Activated CD8-positive, alpha-beta T cell treated with anti-CD3 and anti-CD28 coated beads for 36 hours (primary cell): ENCODE measurements around the gene KIF5B. TPM values are rescaled to one million over a fixed set of nuclear protein-coding genes. Genes with fewer than 3 reads are reported as not detected.

ENCODE experiments used
- ATAC-seq: fragments of 200-7000 bp; cut with Tn5 transposase; one replicate; pipeline ENCODE4 v1.10.0; 2021; ENCODE audit warnings: mild to moderate bottlenecking, moderate library complexity
- CTCF ChIA-PET: fragments of 350-600 bp; sonication (Branson Sonifier 250); formaldehyde crosslinking; loops from one replicate; lab custom pipeline; 2021; ENCODE audit warnings: antibody characterized with exemption; lab: Charles Lee
- POLR2A ChIA-PET: fragments of 350-600 bp; sonication (Branson Sonifier 250); formaldehyde crosslinking; loops from one replicate; lab custom pipeline; 2021; ENCODE audit warnings: antibody characterized with exemption; lab: Charles Lee
- DNase-seq: peaks from one replicate; pipeline ENCODE4 v3.0.0-alpha.2; 2020
- H3K27ac Mint-ChIP-seq: one replicate; pipeline ENCODE4 v1.8.0; 2021; ENCODE audit warnings: mild to moderate bottlenecking, mixed read lengths
- H3K27me3 Mint-ChIP-seq: one replicate; pipeline ENCODE4 v1.8.0; 2021; ENCODE audit warnings: mixed read lengths
- H3K36me3 Mint-ChIP-seq: one replicate; pipeline ENCODE4 v1.8.0; 2021; ENCODE audit warnings: low read depth, mixed read lengths
- H3K4me1 Mint-ChIP-seq: one replicate; pipeline ENCODE4 v1.8.0; 2021; ENCODE audit warnings: low read depth, mixed read lengths
- H3K4me3 Mint-ChIP-seq: one replicate; pipeline ENCODE4 v1.8.0; 2021; ENCODE audit warnings: mild to moderate bottlenecking, moderate library complexity, mixed read lengths
- H3K9me3 Mint-ChIP-seq: one replicate; pipeline ENCODE4 v1.8.0; 2021; ENCODE audit warnings: mixed read lengths
- CTCF ChIP-seq: fragments of 200-600 bp; IDR thresholded peaks from one replicate; pipeline ENCODE4 v1.8.0; 2022; ENCODE audit warnings: antibody characterized with exemption, mild to moderate bottlenecking
- intact Hi-C: fragments of 100-400 bp; cut with micrococcal nuclease; formaldehyde crosslinking; loops from one replicate; pipeline ENCODE4 v1.10.0; 2022
- total RNA-seq, 2 experiments: library from RNA; stranded (reverse); gene quantifications; one replicate each; pipeline ENCODE4 v1.2.3, GENCODE V29; 2021

KIF5B gene
- total RNA-seq, 2 experiments from 2014 or later = 52.7 to 55.3 TPM

GRCh38 chr10:32028710-32029109 is 27.5 kb downstream of the KIF5B start:
- Mint-ChIP-seq H3K9me3 (no peaks in the 10 kb centered on the region), H3K36me3 (peaks cover 59% of the 10 kb centered on the region), H3K27ac (no peak overlapping the region), H3K4me1 (peaks cover 10% of the 10 kb centered on the region), H3K27me3 (no peaks in the 10 kb centered on the region), H3K4me3 (no peak overlapping the region)
- TF ChIP-seq CTCF = no peak
- intact Hi-C loops = no loop called here
- ChIA-PET POLR2A (no interaction called here), CTCF (interaction anchor here (1.0 to 1.7 kb wide), 3 partner anchors 14 to 23 kb away, joined by 3 to 6 read pairs (median 3); no protein-coding TSS in a partner anchor)
- ATAC-seq (no peak), DNase-seq (no peak)

- CTCF ChIA-PET = interaction anchor here (0.5 to 1.1 kb wide), 2 partner anchors 19 to 1394 kb away, joined by 3 read pairs; no protein-coding TSS in a partner anchor
- POLR2A ChIA-PET = interaction anchor here (0.7 kb wide), 1 partner anchor 14 kb away, joined by 3 read pairs; no protein-coding TSS in a partner anchor
- intact Hi-C loops = no loop called here
- Mint-ChIP-seq H3K27me3 (no peaks in the 10 kb centered on the region), H3K9me3 (no peaks in the 10 kb centered on the region), H3K4me3 (no peak overlapping the region), H3K36me3 (peaks cover 48% of the 10 kb centered on the region), H3K4me1 (peaks cover 6% of the 10 kb centered on the region), H3K27ac (peak overlapping the region; percentile 71)
- TF ChIP-seq CTCF = no peak
- DNase-seq = no peak
- no peak for ATAC-seq
These were observed 33.0 kb downstream of the KIF5B start for GRCh38 chr10:32023264-32023663.

GRCh38 chr10:32017044-32017443 is 39.2 kb downstream of the KIF5B start:
- Mint-ChIP-seq H3K27ac (no peak overlapping the region), H3K27me3 (no peaks in the 10 kb centered on the region), H3K4me1 (no peaks in the 10 kb centered on the region), H3K4me3 (no peak overlapping the region), H3K36me3 (peaks cover 42% of the 10 kb centered on the region), H3K9me3 (no peaks in the 10 kb centered on the region)
- intact Hi-C loops = no loop called here
- no peak for TF ChIP-seq CTCF
- ATAC-seq (no peak), DNase-seq (no peak)
- ChIA-PET POLR2A (no interaction called here), CTCF (interaction anchor here (2.1 kb wide), 1 partner anchor 155 kb away, joined by 7 read pairs; no protein-coding TSS in a partner anchor)

GRCh38 chr10:32015386-32015785 is 40.8 kb downstream of the KIF5B start:
- H3K27ac Mint-ChIP-seq = peak overlapping the region; percentile 53
- no peaks in the 10 kb centered on the region for H3K4me1 Mint-ChIP-seq
- DNase-seq (no peak), ATAC-seq (no peak)
- peaks cover 38% of the 10 kb centered on the region for H3K36me3 Mint-ChIP-seq
- H3K9me3 Mint-ChIP-seq = no peaks in the 10 kb centered on the region
- no peak overlapping the region for H3K4me3 Mint-ChIP-seq
- intact Hi-C loops = no loop called here
- POLR2A ChIA-PET = no interaction called here
- CTCF ChIA-PET = interaction anchor here (0.7 to 1.3 kb wide), 5 partner anchors 11 to 176 kb away, joined by 3 to 4 read pairs (median 3); no protein-coding TSS in a partner anchor
- TF ChIP-seq CTCF = no peak
- no peaks in the 10 kb centered on the region for H3K27me3 Mint-ChIP-seq

GRCh38 chr10:32007026-32007425 is 49.2 kb downstream of the KIF5B start:
- Mint-ChIP-seq H3K27me3 (no peaks in the 10 kb centered on the region), H3K9me3 (no peaks in the 10 kb centered on the region), H3K36me3 (peaks cover 13% of the 10 kb centered on the region), H3K4me1 (peaks cover 8% of the 10 kb centered on the region), H3K4me3 (no peak overlapping the region), H3K27ac (no peak overlapping the region)
- intact Hi-C loops = no loop called here
- DNase-seq (no peak), ATAC-seq (no peak)
- ChIA-PET CTCF (interaction anchor here (1.5 to 3.6 kb wide), 2 partner anchors 22 to 145 kb away, joined by 6 to 30 read pairs; no protein-coding TSS in a partner anchor), POLR2A (no interaction called here)
- TF ChIP-seq CTCF = no peak
